NCI-H526 (cell line): ENCODE data around the gene UPF2.

ENCODE experiments used
- DNase-seq, 2 experiments: peaks; one replicate each; lab custom pipeline; 2025; lab: John Stamatoyannopoulos, UW

The UPF2 gene

DNA sequence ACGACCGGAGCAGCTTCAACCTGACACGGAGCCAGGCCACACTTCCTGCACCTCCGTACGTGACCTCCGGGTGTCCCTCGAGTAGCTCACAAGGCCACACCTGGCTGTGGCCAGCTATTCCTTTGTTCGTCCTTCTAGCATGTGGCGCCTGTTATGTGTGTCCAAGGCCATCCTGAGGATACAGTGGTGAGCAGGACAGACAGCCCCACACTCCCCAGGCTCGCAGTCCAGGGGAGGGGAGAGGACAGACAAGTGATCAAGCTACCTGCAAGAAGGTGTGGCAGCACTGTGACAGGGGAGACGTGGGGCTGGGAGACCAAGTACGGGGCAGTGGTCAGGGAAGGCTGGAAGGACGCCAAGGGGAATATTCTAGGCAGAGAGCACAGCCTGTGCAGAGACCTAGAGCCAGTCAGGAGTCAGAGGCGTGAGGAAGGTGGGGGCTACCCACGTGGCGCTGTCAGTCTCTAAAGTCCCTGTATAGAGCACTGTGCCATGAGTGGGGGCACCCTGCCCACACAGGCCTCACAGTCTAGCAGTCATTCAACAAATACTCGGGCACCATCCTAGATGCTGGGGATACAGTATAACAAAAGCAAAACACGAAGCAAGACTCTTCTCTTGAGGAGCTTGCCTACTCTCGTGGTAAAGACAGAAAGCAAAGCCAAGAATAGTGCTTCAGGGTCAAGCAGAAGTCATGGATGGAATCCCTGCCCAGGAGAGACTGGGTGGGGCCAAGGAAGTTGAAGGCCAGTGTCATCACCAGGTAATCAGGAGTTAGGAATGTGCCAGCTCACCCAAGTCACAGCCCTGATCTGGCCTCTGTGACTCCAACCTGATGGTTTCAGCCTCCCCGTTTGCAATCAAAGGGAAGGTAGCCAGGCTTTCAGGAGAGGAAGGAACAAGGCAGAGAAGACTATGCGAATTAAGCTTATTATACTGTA lies 160.9 kb downstream of the UPF2 start:
- no peak for DNase-seq

- DNase-seq, result no peak
Observed at GRCh38 chr10:11881030-11881476, 161.6 kb downstream of the UPF2 start.

GRCh38 chr10:11880151-11881029 lies 162.2 kb downstream of the UPF2 start:
- no peak for DNase-seq

GRCh38 chr10:11879387-11880094 lies 163.1 kb downstream of the UPF2 start:
- DNase-seq, result no peak

DNA sequence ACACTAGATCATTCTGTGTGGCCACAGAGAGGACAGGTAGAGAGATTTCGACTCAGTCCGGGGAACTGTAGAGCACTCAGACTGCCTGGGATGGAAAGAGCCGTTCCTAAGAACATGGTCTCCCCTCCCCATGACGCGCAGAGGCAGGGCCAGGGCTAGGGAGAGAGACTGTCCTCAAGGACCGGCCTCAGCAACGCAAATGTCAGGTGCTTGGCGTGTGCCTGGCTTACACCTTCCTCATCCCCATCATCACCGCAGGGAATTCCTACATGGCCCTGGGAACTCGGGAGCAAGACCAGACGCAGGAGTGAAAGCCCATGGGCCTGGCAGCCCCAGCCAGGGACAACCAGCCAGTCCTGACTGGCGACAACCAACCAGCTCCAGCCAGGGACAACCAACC lies 163.8 kb downstream of the UPF2 start:
- no peak for DNase-seq

DNA sequence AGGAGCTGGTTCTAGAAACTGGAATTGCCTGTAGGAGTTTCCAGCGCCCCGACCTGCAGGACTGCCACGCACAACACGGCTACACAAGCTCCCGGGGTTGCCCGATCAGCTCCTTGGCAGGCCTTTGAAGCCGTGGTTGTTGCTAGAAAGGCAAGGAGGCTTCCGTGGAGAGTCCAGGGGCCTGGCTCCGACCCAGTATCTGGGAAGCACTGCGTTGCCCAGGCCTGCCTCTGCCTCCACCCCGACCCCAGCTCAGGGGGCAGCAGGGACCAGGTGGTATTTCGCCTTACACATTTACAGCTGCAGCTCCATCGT lies 165.1 kb downstream of the UPF2 start:
- DNase-seq, result no peak

- DNase-seq, result no peak
Observed at GRCh38 chr10:11876805-11877590, 165.6 kb downstream of the UPF2 start.

DNA sequence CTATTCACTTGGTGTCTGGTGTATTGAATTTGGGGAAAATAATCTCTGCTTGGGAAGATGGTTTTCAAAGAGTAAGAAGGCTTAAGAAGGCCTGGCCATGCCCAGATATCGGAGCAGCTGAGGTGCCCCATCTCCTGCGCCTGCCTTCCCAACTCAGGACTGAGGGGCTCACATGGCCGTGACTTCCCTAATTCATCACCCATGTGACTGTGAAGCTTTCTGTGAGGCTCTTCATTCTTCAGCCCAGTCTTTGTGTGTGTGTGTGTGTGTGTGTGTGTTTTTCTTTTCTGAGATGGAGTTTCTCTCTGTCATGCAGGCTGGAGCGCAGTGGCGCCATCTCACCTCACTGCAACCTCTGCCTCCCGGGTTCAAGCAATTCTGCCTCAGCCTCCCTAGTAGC lies 166.3 kb downstream of the UPF2 start:
- DNase-seq, result no peak

DNA sequence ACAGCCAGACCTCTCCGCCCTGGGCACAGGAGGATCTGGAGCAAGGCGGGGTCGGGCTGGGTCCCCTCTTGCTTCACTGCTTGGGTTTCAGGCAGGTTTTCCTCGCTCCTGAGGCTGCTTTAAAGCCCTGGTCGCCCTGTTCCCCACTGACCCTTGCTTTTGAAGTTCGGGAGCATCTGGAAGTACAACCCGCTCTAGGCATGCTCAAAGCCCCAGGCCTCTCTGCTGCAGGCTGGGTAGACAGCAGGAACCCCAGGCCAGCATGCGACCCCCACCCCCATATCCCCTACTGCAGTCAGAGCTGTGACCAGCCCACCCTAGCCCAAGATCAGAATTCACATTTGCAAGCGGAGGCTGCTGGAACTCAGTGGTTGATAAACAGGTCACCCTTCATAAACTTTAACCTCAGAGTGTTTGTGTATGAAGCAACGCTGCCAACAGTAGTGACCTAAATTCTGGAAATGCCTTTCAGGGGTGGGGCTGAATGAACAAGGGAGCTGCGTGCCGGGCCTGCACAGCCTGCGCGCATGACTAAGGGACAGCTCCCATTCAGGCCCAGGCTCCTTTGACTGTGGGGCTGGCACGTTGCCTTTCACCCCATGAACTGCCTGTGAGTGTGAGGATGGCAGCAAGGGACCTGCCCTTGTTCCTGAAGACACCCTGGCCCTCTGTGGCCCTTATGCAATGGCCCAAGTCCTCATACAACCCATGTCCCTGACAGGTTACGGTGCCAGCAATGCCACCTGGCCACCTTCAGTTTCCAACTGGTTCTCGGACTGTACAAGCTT lies 166.9 kb downstream of the UPF2 start:
- DNase-seq, result no peak

DNA sequence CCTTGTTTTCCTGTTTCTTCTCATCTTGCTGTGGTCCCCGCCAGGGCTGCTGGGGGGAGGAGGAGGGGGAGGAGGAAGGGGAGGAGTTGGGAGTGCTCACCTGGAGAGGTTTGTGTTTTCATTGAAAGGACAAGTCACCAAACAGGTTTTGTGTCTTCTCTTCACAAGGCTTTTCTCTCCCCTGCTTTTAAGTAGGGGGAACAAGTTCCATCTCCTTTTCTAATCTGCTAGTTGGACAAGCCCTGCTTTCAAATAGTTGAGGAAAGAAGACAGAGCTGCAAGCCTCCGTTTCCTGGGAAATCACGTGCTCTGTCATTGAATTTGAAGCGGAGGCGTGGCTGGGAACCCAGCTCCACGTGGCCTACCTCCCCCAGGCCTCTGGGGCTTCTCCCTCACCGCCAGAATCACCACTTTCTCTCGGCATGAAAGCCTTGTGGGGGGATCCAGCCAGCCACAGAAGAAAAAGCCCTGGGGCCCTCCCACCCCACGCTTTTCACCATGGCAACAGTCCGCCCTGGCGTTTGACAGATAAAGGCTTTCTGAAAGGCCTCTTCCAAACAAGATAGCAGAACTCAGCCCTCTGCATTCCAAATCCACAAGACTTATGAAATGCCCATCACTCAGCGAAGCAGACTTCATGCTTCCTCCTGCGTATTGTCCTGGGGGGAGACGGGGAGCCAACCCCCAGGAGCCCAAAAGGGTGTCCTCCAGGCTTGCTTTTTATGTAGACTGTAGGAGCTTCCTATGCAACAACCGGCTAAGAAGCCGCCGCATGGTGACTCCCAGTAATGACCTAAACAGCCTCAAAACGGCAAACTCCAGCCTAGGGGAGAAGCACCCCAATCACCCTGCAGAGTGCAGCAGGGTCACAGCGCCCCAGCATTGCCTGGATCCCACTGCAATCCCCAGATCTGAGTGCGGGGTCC lies 167.8 kb downstream of the UPF2 start:
- peak; percentile 21 to 44 for DNase-seq

DNA sequence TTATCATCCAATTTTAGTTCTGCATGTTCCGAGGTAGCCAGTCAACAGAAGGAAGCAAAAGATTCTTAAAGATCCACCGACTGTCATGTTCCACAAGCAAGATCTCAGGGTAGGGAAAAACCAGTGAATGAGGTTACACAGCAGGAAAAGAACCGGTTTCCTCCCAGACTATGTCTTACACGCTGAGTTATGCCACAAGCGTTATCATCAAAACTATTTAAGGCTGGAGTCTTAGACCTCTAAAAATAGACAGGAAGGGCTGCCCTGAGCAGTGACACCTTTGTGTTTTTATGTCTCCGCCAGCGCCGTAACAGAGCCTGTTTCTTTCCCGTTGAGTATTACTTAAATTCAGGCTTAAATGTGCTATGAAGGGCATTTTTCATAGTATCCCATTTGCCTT lies 171.1 kb downstream of the UPF2 start:
- DNase-seq, result no peak

- DNase-seq, result no peak
Observed at GRCh38 chr10:11870900-11871400, 171.7 kb downstream of the UPF2 start.

DNA sequence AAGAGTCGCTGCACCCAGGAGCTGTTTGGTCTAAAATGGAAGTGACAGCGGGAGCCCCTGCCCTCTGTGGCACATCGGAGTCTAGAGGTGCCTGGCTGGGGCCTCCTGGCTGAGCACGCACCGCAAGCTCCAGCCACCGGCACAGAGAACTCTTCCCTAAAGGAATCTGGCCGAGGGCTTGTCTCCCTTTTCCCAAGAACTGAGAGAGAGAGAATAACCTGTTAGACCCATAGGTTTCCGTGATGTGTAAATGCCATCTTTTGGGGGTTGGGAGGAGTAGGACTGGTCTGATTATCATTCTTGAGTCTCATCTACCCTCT lies 172.2 kb downstream of the UPF2 start:
- no peak for DNase-seq
